Amniotic epithelial cell (primary cell): Measurements from ENCODE around the gene AFAP1.

Source experiments
- DNase-seq: peaks from one replicate; pipeline ENCODE4 v3.0.0-alpha.2; 2010; ENCODE audit warnings: low read depth

AFAP1 gene

DNA sequence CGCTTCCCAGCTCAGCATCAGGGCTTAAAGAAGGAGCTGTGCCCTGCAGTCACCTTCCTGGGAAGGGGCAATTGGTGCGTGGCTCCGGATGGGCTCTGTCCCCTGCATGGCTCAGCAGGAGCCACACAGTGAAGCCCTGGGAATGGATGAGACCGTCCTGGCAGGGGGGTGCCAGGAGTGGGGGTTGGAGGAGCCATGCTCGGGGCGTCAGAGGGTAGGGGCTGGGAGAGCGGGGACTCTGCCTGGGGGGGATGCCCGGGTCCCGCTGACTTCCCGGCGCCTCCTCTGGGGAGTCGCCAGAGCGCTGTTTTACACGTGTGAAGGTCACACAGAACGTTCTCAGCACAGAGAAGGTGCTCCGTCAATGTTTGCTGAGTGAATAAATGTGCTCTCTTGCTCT, 184.1 kb downstream of the AFAP1 start:
- DNase-seq, result no peak

DNA sequence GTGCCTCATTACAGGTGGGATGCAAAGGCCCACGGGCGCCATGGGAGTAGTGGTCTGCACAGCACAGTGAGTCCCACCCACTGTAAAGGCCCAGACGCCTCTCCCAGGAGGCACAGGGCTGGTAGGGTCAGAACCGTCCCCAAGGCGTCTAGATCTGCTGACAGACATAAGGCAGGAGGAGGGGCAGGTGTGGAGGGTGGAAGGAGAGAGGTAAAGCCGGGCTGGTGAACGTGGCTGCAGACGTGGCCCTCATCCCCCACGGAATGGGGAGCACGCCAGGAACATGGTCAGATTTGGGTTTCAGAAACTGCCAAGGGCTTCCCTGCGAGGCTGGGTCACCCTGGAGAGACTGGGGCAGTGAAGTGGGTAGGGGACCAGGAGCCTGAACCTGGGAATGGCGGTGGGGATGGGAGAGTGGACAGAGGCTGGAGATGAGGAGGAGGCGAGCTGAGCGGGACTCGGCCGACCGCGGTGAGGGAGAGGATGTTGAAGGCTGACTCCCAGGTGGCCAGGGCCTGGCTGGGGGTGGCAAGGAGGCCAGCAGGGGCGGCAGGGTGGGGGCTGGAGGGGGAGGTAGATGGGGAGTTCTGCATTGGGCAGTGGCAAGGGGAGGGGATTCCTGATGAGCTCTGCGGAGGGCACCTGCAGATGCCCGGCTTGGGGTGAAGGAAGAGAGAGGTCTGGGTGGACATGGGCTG, 184.9 kb downstream of the AFAP1 start:
- DNase-seq, result no peak

DNA sequence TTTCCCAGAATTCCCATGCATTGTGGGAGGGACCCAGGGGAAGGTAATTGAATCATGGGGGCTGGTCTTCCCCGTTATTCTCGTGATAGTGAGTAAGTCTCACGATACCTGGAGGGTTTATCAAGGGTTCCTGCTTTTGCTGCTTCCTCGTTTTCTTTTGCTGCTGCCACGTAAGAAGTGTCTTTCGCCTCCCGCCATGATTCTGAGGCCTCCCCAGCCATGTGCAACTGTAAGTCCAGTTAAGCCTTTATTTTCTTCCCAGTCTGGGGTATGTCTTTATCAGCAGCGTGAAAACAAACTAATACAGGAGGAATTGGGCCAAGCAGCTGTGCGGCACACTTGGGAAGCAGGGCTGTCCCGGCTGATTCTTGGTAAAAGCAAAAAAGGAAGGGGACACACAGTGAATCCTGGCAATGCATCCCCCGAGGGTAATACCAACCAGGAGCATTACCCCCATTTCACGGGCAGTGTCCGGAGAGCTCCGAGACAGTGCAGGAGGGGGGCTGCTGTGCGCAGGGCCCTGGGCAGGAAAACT, 185.7 kb downstream of the AFAP1 start:
- peak; percentile 20 for DNase-seq

DNA sequence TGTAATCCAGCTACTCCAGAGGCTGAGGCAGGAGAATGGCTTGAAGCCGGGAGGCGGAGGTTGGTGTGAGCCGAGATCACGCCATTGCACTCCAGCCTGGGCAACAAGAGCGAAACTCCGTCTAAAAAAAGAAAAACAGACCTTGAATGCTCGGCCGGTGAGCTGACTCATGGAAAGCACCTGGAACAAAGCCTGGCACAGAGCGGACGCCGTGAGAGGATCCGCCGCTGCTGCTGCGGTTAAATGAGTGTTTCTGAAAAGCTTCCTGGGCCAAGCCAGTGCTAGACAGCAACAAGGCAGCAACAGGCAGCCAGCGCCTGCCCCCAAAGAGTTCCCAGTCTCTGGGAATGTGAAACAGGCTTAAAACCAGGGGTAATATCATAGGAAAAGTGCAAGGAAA, 186.4 kb downstream of the AFAP1 start:
- DNase-seq, result peak; percentile 47

DNA sequence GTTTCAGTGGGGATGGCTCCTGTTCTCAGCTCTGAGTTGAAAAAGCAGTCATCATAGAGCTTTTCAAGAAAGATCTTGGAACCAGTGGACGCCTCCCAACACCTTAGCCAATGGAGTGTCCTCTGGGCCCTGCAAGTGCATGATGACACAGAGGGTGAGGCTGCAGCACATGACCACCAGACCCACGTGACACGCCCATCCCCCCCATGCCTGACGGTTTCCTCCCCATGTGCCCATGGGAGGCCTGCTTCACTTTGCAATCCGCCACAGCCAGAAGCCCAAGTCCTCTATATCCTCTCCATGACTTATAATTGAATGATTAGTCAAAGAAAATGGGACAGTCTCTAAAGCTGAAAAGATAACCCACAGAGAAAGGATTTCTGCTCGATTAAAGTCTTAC, 187.0 kb downstream of the AFAP1 start:
- DNase-seq, result no peak

DNA sequence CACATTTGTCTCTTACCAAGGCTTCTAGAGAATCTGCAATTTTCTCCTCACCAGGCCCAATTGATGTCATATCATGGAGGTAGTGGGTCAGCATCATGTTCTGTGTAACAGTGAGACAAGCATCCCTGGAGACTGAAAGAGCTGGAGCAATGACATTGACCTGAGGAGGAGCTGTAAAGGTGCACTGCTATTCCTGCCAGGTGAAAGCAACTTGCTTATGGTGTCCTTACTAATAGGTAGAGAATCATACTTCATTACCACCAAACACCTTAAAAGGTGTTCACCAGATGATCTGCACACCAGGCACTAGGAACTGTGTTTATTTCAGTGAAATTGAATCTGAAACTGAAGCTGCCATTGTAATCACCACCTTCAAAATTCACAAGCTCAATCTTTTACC, 188.7 kb downstream of the AFAP1 start:
- no peak for DNase-seq

DNA sequence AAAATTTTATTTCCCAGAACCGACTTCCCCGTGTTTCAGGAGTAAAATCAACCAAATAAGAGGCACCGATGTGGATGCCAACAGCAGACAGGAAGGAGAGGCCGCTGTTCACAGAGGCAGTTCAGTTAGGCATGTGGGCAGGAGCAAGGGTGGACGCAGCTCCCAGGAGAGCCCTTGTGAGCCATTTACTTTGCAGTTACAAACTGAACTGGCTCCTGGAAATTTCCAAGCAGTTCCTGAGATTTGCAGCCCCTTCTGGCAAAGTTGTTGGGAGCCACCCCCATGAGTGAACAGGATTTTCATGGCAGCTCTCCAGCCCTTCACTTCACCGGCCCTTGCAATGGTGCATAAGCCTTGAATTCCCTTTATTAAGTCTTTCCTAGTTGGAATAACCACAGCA, 189.1 kb downstream of the AFAP1 start:
- no peak for DNase-seq

DNA sequence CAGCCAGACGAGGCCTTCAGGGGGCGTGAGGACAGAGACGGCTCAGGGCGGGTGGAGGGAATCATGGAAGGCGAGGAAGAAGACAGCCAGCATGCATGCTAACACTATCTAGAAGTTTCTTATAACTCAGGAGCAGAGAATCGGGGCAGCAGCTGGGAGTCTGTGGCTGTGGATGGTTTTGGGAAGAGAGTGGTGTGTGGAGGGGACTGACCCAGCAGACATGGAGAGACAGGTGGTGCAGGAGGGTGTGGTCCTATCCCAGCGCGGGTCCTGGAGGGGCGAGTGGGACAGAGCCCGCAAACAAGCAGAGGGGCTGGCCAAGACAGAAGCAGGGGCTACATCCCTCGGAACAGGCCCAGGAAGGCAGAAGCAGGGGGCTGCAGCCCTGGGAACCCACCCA, 192.1 kb downstream of the AFAP1 start:
- no peak for DNase-seq

DNA sequence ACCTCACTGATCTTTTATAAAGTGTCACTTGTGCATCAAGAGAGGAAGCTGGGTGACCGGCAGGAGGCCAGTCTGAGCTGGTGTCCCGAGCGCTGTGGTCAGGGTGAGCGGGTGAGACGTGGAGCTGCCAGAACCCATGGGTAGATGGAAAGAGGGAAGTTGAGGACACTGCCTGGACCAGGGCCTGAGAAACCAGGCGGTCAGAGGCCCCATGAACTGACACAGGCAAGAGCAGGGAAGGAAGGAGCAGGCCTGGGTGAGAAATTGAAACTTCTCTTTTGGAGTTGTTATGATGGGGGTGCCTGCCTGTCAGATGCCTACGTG, 192.6 kb downstream of the AFAP1 start:
- DNase-seq, result no peak

DNA sequence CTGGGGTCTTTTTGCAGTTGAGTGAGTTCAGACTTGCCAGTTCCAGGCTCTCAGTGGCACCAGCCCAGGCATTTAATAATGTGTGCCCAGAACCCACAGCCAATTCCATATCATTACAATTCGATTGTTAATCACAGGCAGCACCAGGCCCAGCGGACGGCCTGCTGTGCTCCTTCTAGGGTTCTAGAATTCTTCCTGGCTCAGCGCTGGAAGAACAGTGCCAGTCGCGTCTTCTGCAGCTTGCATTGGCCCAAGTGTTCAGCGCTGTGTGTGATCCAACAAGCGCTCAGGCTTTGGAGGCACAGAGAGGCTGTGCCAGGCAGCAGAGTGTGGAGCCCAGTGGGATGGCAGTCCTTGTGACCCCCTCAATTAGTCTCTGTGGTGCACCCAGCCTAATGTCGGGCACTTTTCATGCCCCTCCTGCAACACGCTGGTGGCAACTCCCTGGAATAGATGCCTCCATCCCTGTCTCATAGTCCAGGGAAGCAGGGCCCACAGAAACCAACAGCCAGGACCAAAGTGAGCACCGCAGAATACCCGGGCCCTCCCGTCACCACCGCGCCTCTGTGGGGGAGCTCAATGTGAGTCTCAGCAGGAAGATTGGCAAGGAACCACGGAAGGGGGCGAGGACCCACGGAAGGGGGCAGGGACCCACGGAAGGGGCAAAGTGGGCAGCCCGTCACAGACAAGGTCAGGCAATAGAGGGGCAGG, 193.2 kb downstream of the AFAP1 start:
- DNase-seq, result no peak

DNA sequence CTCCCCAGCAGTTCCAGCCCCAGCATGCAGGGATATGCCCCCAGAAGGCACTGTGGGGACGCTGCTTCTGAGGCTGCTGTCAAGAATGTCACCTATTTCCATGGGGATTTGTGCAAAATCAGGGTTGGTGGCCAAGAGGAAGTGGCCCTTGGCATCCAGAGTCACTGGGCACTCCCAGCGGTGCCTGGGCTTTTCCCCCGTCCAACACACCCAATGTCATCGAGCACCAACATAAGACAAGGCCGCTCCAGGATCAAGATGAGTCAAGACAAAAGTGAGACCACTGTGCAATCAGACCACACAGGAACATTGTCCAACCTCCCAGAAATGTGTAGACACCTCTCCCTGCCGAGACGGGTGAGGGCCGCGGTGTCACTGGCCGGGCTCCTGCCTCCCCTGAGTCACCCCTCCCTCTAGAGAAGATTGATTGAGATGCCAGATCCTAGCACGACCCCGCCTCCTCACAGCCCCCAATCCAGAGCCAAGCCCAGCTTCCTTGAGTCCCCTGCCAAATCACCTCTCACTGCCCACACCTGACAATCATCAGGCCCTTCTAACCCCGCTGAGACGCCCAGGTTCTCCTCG, 194.3 kb downstream of the AFAP1 start:
- no peak for DNase-seq

DNA sequence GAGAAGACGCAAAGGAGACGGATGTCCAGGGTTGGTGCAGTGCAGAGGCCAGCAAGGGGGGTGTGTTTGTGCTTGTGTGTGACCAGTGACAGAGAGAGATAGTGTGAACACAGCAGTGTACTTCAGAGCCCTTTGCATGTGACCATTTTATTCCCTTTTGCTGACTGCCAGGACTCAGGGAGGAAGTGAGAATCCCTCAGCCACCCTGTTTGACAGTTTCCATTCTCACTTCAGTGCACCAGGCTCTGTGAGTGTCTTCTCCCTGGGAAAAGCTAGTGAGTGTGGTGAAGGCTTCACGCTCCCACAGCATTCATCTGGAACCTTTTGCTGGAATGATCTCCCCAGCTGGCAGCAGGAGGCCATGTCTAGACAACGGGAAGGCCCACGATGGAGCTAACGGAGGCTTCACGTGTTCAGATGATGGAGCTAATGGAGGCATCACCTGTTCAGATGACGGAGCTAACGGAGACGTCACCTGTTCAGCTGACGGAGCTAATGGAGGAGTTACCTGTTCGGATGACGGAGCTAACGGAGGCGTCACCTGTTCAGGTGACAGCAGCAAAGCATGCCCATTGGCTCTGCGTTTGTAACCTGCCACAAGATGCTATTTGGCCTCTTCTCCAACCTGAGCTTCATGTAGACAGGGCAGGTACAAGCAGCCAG, 195.4 kb downstream of the AFAP1 start:
- DNase-seq, result no peak

DNA sequence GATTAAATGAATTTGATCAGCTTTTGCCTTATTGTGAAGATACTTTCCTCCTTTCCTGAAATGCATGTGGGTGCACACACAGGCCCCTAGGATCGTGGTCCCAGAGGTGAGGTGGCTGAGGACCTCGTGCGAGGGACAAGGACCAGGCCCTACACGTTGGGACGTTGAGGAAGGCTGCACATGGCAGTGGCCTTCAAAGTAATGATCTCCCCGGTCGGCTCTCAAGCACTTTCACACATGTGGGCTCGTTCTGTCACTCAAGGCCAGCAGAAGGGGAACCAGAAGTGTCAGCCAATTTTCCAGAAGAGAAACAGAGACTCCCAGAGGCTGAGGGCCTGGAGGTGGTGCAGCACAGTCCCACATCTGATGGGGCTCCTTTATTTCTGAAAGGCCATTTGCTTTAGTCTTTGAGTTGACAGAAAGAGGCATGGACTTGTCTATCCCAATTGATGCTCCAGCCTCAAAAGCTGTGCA, 196.8 kb downstream of the AFAP1 start:
- no peak for DNase-seq

DNA sequence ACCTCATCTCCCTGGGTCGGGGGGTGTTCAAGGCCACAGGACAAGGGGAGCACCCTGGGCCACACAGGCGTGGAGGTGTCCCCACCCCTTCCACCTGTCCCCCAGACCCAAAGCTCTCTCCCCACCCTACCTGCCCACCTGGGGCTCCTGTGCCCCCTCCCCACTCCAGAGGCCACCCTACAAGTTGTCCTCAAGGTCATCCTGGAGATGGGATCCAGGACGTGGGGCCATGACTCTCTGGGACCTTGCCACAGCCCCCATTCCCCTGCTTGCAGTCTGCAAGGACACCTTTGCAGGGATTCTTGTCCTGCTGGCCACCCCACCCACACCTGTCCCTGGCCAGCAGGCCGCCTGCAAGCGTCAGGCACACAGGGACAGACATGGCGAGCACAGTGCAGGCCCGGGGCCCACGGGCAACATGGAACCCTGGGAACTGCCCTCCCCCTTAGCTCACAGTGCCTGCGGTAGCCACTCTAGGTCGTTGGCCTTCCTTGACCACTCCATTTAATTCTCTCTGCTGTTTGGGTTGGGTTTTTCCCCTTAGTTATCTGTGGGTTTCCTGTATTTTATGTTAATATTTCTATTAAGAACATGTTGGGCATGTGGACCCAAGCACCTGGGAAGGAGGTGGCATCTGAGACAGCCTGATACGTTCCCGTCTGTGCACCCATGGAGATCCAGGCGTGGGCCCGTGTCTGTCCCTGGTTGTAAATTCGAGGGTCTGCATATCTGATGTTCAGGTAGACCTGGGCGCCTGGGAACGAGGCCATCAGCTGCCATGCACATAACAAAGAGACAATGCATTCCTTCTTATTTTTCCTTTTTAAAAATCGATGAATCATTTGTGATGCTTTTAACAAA, 197.5 kb downstream of the AFAP1 start:
- DNase-seq, result no peak

DNA sequence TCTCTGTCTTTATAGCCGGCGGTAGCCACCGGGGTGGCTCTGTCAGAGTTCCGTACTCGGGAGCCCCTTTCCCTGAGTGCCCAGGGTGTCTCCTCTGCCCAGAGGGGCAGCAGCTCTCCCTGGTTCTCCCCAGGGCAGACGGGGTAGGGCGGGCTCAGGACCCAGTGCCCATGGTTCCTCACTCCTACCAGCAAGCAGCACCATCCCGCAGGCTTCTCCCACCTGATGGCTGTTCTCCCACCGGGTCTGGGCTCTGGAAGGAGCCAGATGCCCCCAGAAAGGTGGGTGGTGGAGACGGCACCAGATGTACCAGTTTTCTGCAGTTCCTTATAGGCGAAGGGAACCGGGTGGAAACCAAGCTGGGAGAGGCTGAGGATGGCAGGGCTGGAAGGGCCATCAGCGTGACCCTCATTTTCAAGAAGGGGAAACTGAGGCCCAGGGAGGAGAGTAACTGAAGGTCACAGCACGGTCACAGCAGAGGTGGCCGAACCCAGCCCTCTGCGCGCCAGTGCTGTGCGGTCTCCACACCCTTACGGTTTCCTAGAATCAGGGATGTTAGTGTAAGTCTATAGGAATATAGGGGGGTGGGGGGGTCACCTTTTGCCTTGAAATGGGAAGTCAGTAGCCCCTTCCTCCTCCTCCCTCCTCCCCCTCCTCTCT, 198.7 kb downstream of the AFAP1 start:
- DNase-seq, result no peak

DNA sequence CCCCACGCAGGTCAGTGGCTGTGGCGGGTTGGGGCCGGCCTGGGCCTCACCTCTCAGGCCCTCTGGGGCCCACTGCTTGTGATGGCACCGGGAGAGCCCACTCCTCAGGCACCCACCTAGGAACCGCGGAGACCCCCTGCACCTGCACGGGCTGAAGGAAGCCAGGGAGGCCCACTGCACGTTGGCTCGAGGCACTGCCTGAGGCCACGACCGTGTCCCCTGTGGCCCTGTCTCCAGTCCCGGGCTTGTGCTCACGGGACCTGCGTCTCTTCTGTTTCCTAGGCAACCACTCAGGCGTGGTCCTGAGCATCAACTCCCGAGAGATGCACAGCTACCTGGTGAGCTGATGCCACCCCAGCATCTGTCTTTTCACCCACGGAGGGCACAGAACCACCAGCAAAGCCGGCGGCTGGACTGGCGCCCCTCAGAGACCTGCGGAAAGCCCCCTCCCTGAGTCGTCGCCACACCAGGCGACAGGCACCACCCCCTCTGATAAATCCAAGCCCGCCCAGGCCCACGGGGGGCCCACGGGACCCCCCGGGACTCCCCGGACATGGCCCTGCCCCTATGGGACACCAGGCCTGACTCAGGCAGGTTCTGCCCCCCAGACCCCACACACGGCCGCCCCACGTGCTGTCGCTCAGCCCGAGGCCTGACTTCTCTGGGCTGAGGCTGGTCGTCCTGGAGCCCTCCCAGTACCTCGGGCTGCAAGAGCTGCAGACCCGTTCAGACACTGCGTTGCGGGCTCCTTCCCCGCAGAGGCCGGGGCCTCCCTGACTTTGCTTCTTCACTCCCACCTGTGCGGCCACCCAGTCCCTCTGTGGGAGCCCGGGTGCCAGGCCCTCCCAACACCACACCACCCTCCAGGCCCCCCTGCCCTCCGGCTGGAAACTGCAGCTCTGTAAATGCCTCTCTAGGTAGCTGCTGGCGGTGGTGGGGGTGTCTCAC, 199.5 kb downstream of the AFAP1 start:
- no peak for DNase-seq

DNA sequence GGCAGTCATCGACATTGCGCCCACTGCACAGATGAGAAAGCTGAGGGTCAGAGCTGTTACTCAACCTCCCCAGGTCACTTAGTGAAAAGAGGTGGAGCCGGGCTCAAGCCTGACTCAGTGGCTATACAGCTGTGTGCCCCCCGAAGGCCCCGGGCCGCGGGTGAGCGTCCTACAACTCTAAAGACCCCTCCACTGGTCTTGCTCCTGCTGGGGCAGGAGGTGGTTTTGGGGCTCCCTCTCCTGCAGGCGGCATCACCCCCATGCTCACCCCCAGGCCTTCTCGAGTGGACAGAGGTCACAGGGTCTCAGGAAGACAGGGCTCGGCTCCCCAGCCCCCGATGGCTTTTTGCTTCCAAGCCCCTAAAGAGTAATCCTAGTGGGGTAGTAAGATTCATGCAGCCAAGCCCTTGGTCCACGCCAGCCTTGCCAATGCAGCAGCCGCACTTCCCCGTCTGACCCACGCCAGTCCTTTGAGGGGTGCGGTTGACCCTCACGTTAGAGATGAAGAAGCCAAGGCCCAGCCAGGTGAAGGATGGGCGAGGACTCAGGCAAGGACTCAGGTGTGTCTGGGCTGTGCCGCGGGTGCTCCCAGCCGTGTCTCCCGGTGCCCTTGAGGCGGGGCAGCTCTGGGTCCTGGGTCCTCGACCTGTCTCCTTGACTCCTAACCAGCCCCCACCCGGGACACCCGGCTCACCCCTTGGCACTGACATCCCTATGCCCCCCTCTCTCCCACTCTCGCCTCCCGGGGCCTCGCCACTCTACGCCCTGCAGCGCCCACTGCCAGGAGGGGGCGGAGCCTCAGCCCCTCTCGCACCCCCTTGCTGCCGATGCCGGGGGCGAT, 200.4 kb downstream of the AFAP1 start:
- no peak for DNase-seq

DNA sequence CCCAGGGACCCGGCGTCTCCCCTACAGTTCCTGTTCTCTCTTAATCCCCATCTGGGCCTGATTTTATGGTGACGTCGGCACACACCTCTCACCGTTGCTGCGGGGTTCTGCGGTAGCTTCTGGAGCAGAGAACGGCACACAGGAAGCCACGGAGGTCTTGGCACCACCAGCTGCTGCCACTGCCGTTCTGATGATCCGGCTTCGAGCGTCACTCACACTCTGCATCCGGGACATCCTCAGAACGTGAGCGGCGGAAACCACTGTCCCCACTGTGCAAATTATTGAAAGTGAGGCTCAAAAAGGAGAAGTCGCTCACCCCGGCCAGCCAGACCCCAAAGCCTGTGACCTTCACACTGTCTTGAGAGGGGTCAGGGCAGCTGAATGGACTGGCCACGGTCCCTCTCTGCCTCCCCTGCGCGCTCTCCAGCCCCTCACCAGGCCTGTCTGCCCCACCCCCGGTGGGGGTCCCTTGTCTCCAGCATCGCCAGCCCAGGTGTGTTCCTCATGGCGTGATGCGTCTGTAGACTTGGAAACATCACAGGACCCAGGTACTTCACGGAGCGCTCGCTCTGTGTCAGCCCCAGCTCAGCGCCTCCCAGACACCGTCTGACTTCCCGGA, 201.1 kb downstream of the AFAP1 start:
- no peak for DNase-seq
